ENCODE results near the gene RERE.

DNA sequence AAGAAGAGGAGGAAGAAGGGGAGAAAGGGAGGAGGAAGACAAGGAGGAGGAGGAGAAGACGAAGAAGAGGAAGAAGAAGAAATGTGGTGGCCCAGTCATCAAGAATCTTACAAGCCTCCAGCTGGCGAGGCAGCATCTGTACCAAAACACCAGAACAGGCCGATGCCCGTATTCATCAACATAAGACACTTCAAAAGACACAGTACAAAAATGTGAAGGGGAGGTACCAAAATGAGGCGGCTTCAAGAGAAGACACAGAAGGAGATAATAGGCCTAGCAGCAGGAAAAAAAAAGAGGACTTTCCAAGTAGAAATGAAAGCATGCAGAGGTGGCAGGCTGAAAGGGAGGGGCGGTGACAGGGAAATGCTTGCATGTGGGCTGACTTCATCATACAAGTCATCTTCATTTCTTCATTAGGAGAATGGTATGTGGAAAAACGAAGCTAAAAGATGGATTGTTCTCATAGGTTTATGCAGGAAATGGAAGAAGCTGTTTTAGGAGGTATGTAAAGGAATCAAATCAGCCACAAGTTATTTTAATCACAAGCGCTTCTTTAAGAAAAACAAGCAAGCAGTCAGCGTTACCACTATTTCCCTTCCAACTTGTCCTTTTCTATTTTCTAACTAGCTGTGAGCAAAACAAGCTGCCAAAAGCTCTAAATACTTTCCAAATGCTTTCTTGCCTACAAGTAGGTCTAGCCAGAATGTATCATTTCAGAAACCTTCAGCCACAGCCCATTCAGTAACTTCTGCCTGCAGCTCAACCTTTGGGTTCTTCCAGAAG lies 307.2 kb downstream of the RERE start:
- TF ChIP-seq, protein P1, sequence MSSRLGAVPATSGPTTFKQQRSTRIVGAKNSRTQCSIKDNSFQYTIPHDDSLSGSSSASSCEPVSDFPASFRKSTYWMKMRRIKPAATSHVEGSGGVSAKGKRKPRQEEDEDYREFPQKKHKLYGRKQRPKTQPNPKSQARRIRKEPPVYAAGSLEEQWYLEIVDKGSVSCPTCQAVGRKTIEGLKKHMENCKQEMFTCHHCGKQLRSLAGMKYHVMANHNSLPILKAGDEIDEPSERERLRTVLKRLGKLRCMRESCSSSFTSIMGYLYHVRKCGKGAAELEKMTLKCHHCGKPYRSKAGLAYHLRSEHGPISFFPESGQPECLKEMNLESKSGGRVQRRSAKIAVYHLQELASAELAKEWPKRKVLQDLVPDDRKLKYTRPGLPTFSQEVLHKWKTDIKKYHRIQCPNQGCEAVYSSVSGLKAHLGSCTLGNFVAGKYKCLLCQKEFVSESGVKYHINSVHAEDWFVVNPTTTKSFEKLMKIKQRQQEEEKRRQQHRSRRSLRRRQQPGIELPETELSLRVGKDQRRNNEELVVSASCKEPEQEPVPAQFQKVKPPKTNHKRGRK (CRISPR knock-in tag; IDR thresholded peaks at IDR 0.05; ENCODE audit: borderline replicate concordance) = no peak
- TF ChIP-seq, protein P2, sequence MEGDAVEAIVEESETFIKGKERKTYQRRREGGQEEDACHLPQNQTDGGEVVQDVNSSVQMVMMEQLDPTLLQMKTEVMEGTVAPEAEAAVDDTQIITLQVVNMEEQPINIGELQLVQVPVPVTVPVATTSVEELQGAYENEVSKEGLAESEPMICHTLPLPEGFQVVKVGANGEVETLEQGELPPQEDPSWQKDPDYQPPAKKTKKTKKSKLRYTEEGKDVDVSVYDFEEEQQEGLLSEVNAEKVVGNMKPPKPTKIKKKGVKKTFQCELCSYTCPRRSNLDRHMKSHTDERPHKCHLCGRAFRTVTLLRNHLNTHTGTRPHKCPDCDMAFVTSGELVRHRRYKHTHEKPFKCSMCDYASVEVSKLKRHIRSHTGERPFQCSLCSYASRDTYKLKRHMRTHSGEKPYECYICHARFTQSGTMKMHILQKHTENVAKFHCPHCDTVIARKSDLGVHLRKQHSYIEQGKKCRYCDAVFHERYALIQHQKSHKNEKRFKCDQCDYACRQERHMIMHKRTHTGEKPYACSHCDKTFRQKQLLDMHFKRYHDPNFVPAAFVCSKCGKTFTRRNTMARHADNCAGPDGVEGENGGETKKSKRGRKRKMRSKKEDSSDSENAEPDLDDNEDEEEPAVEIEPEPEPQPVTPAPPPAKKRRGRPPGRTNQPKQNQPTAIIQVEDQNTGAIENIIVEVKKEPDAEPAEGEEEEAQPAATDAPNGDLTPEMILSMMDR (IDR thresholded peaks at IDR 0.05) = no peak

Data from WTC11 (cell line).